ENCODE data around the gene CLIC4.

Gene CLIC4

DNA sequence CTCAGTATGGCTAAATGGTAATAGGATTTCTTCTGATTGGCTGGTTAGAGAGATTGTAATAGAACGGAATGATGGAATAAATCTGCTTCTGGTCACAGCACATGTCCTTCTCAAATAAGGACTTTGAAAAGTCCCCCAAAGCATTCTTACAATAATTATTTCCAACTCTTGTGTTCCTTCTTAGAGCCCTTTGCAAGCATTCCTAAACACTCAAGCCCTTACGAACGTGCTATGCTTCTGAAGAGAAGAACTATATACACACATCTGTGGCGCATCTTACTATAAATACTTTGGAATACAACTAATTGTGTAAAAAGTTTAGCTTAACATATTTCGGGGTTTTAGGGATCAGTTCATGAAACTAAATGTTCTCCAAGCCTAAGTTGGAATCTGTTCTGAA, 25.6 kb downstream of the CLIC4 start (continued):
- TF ChIP-seq, protein P1, sequence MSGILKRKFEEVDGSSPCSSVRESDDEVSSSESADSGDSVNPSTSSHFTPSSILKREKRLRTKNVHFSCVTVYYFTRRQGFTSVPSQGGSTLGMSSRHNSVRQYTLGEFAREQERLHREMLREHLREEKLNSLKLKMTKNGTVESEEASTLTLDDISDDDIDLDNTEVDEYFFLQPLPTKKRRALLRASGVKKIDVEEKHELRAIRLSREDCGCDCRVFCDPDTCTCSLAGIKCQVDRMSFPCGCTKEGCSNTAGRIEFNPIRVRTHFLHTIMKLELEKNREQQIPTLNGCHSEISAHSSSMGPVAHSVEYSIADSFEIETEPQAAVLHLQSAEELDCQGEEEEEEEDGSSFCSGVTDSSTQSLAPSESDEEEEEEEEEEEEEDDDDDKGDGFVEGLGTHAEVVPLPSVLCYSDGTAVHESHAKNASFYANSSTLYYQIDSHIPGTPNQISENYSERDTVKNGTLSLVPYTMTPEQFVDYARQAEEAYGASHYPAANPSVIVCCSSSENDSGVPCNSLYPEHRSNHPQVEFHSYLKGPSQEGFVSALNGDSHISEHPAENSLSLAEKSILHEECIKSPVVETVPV (CRISPR knock-in tag; IDR thresholded peaks at IDR 0.05) = no peak

DNA sequence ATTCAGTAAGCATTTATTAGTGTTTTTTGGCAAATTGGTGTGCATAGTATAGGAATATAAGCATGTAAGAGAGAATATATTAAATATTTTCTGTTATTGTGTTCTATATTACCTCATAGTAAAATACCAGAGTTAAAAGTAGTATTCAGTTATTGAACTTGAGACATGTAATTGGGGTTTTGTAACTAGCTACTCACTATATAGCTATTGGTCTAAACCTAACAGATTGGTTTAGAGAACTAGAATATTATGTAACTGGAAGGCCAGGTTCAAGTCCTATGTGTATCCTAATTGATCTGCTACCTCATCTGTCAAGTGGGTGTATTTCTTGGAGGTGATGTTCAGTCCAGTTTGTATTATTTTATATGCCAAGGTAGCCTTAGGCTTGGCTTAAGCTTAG, 26.3 kb downstream of the CLIC4 start:
- TF ChIP-seq, protein P1 (CRISPR knock-in tag; IDR thresholded peaks at IDR 0.05) = no peak
- no peak for TF ChIP-seq TCF4 (CRISPR knock-in tag; IDR thresholded peaks at IDR 0.05; ENCODE audit: borderline replicate concordance)
- TF ChIP-seq RARB (CRISPR knock-in tag; IDR thresholded peaks at IDR 0.05) = no peak
- TF ChIP-seq ISL1 (CRISPR knock-in tag; IDR thresholded peaks at IDR 0.05) = no peak
- TF ChIP-seq ESRRG (CRISPR knock-in tag; IDR thresholded peaks at IDR 0.05) = no peak
- TF ChIP-seq, protein P2, sequence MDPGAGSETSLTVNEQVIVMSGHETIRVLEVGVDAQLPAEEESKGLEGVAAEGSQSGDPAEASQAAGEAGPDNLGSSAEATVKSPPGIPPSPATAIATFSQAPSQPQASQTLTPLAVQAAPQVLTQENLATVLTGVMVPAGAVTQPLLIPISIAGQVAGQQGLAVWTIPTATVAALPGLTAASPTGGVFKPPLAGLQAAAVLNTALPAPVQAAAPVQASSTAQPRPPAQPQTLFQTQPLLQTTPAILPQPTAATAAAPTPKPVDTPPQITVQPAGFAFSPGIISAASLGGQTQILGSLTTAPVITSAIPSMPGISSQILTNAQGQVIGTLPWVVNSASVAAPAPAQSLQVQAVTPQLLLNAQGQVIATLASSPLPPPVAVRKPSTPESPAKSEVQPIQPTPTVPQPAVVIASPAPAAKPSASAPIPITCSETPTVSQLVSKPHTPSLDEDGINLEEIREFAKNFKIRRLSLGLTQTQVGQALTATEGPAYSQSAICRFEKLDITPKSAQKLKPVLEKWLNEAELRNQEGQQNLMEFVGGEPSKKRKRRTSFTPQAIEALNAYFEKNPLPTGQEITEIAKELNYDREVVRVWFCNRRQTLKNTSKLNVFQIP (CRISPR knock-in tag; IDR thresholded peaks at IDR 0.05; ENCODE audit: borderline replicate concordance, low read depth) = no peak
- no peak for TF ChIP-seq SNAI2 (CRISPR knock-in tag; IDR thresholded peaks at IDR 0.05)
- no peak for TF ChIP-seq GLIS3 (CRISPR knock-in tag; IDR thresholded peaks at IDR 0.05)
- no peak for TF ChIP-seq PATZ1 (CRISPR knock-in tag; IDR thresholded peaks at IDR 0.05; ENCODE audit: borderline replicate concordance)
- ATAC-seq = no peak

DNA sequence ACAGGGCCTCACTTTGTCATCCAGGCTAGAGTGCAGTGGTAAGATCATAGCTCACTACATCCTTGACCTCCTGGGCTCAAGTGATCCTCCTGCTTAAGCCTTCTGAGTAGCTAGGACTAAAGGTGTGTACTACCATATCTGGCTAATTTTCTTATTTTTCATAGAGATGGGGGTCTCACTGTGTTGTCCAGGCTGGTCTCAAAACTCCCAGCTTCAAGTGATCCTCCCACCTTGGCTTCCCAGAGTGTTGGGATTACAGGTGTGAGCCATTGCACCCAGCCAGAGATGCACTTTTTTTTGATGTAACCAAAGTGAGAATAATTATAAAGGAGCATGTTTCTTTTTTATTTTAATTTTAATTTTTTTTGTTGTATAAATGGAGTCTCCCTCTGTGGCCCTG, 28.4 kb downstream of the CLIC4 start:
- ATAC-seq = no peak

DNA sequence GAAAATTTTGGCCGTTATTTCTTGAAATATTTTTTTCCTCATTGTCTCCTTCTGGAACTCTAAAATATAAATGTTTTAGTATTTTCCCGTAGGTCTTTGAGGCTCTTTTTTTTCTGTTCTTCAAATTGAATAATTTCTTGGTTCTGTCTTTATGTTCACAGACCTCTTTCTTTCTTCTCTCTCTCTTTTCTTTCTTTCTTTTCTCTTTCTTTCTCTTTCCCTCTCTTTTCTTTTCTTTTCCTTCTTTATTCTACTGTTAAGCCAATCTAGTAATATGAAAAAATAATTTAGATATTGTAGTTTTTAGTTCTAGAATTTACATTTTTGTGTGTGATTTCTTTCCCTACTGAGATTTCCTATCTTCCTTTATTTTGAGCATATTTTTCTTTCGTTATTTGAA, 30.1 kb downstream of the CLIC4 start:
- ATAC-seq = no peak
- no peak for TF ChIP-seq ZNF8 (CRISPR knock-in tag; IDR thresholded peaks at IDR 0.05)

More for the DNA sequence above, 28.4 kb downstream of the CLIC4 start:
- TF ChIP-seq ZNF565 (CRISPR knock-in tag; conservative IDR thresholded peaks at IDR 0.05; ENCODE audit: low read depth) (no peak), ZFP3 (CRISPR knock-in tag; IDR thresholded peaks at IDR 0.05) (no peak), GLIS3 (CRISPR knock-in tag; IDR thresholded peaks at IDR 0.05) (no peak), PPARA (CRISPR knock-in tag; IDR thresholded peaks at IDR 0.05; ENCODE audit: borderline replicate concordance) (no peak), TOX (CRISPR knock-in tag; IDR thresholded peaks at IDR 0.05; ENCODE audit: borderline replicate concordance) (no peak), OSR1 (CRISPR knock-in tag; IDR thresholded peaks at IDR 0.05) (no peak), ARNTL (CRISPR knock-in tag; IDR thresholded peaks at IDR 0.05; ENCODE audit: borderline replicate concordance, low read depth) (no peak), RARB (CRISPR knock-in tag; IDR thresholded peaks at IDR 0.05) (no peak)

GRCh38 chr1:24775916-24776315, 30.7 kb downstream of the CLIC4 start:
- no peak for TF ChIP-seq OSR1 (CRISPR knock-in tag; IDR thresholded peaks at IDR 0.05)
- TF ChIP-seq ZFP3 (CRISPR knock-in tag; IDR thresholded peaks at IDR 0.05) = no peak
- no peak for TF ChIP-seq ZC3H10 (CRISPR knock-in tag; IDR thresholded peaks at IDR 0.05)
- no peak for TF ChIP-seq PATZ1 (CRISPR knock-in tag; IDR thresholded peaks at IDR 0.05; ENCODE audit: borderline replicate concordance)
- no peak for ATAC-seq
